ENCODE measurements around the gene DHRS12. TPM values are rescaled to one million over a fixed set of nuclear protein-coding genes. Genes with fewer than 3 reads are reported as not detected.

The DHRS12 gene
- total RNA-seq, 1 experiment from 2014 or later: 6.8 TPM

GRCh38 chr13:51846756-51847155 lies 42.8 kb upstream of the DHRS12 start:
- Mint-ChIP-seq H3K4me3 (ENCODE audit: unreplicated experiment) (no peak overlapping the region), H3K36me3 (ENCODE audit: insufficient read depth, unreplicated experiment) (no peaks in the 10 kb centered on the region), H3K4me1 (ENCODE audit: insufficient read depth, unreplicated experiment) (peaks cover 19% of the 10 kb centered on the region), H3K9me3 (ENCODE audit: unreplicated experiment) (no peaks in the 10 kb centered on the region), H3K27ac (ENCODE audit: low read depth, unreplicated experiment) (no peak overlapping the region), H3K27me3 (ENCODE audit: insufficient read depth, unreplicated experiment) (peaks cover 49% of the 10 kb centered on the region)
- no TSS peak for BruUV-seq (replicated peaks)
- DNase-seq (ENCODE audit: unreplicated experiment): no peak
- intact Hi-C loops (cut with micrococcal nuclease): no loop called here
- TF ChIP-seq CTCF (IDR thresholded peaks at IDR 0.05; ENCODE audit: unreplicated experiment): no peak
- ChIA-PET CTCF (interaction anchor here (0.6 to 2.3 kb wide), 5 partner anchors 8 to 599 kb away, joined by 3 to 9 read pairs (median 4); no protein-coding TSS in a partner anchor), POLR2A (no interaction called here)

GRCh38 chr13:51845574-51846318 lies 41.8 kb upstream of the DHRS12 start:
- Mint-ChIP-seq H3K27ac (ENCODE audit: low read depth, unreplicated experiment) (no peak overlapping the region), H3K9me3 (ENCODE audit: unreplicated experiment) (no peaks in the 10 kb centered on the region), H3K4me3 (ENCODE audit: unreplicated experiment) (peak overlapping the region; percentile 7), H3K4me1 (ENCODE audit: insufficient read depth, unreplicated experiment) (peaks cover 19% of the 10 kb centered on the region), H3K27me3 (ENCODE audit: insufficient read depth, unreplicated experiment) (peaks cover 43% of the 10 kb centered on the region), H3K36me3 (ENCODE audit: insufficient read depth, unreplicated experiment) (no peaks in the 10 kb centered on the region)
- DNase-seq (ENCODE audit: unreplicated experiment): no peak
- BruUV-seq (replicated peaks): no TSS peak
- POLR2A ChIA-PET: no interaction called here
- intact Hi-C loops (cut with micrococcal nuclease): no loop called here
- TF ChIP-seq CTCF (IDR thresholded peaks at IDR 0.05; ENCODE audit: unreplicated experiment): no peak
- CTCF ChIA-PET: interaction anchor here (2.0 kb wide), 1 partner anchor 24 kb away, joined by 9 read pairs; no protein-coding TSS in a partner anchor

- TF ChIP-seq CTCF (IDR thresholded peaks at IDR 0.05; ENCODE audit: unreplicated experiment): peak; percentile 73
- peak; percentile 52 for DNase-seq (ENCODE audit: unreplicated experiment)
- Mint-ChIP-seq H3K9me3 (ENCODE audit: unreplicated experiment) (no peaks in the 10 kb centered on the region), H3K4me1 (ENCODE audit: insufficient read depth, unreplicated experiment) (peaks cover 19% of the 10 kb centered on the region), H3K27me3 (ENCODE audit: insufficient read depth, unreplicated experiment) (peaks cover 42% of the 10 kb centered on the region), H3K4me3 (ENCODE audit: unreplicated experiment) (peak within 1 kb of the TSS; percentile 7), H3K27ac (ENCODE audit: low read depth, unreplicated experiment) (no peak within 1 kb of the TSS), H3K36me3 (ENCODE audit: insufficient read depth, unreplicated experiment) (no peaks in the 10 kb centered on the region)
- BruUV-seq (replicated peaks): no TSS peak
- POLR2A ChIA-PET: no interaction called here
- CTCF ChIA-PET: interaction anchor here (1.0 to 2.0 kb wide), 5 partner anchors 9 to 29 kb away, joined by 3 to 9 read pairs (median 4); no protein-coding TSS in a partner anchor
- intact Hi-C loops (cut with micrococcal nuclease): no loop called here
Measured at GRCh38 chr13:51844862-51845573, 41.1 kb upstream of the DHRS12 start, which contains the start of gene TMEM272. Gene TMEM272, minus strand, starts transcription at chr13:51845177. Its CDS starts 6,647 bp downstream, at chr13:51838530.

GRCh38 chr13:51843529-51843928 lies 39.6 kb upstream of the DHRS12 start:
- ChIA-PET POLR2A (no interaction called here), CTCF (interaction anchor here (0.6 kb wide), 1 partner anchor 548 kb away, joined by 3 read pairs; no protein-coding TSS in a partner anchor)
- DNase-seq (ENCODE audit: unreplicated experiment): no peak
- H3K4me3 Mint-ChIP-seq (ENCODE audit: unreplicated experiment): no peak overlapping the region
- H3K4me1 Mint-ChIP-seq (ENCODE audit: insufficient read depth, unreplicated experiment): peaks cover 11% of the 10 kb centered on the region
- intact Hi-C loops (cut with micrococcal nuclease): no loop called here
- H3K36me3 Mint-ChIP-seq (ENCODE audit: insufficient read depth, unreplicated experiment): no peaks in the 10 kb centered on the region
- TF ChIP-seq CTCF (IDR thresholded peaks at IDR 0.05; ENCODE audit: unreplicated experiment): no peak
- no TSS peak for BruUV-seq (replicated peaks)
- no peaks in the 10 kb centered on the region for H3K9me3 Mint-ChIP-seq (ENCODE audit: unreplicated experiment)
- H3K27me3 Mint-ChIP-seq (ENCODE audit: insufficient read depth, unreplicated experiment): peaks cover 42% of the 10 kb centered on the region
- H3K27ac Mint-ChIP-seq (ENCODE audit: low read depth, unreplicated experiment): no peak overlapping the region

All from MCF 10A (cell line).